GM12878 (cell line): ENCODE measurements around the gene SETBP1. TPM values are rescaled to one million over a fixed set of nuclear protein-coding genes. Genes with fewer than 3 reads are reported as not detected.

Experiments used
- ASH2L ChIP-seq: fragments of 300-600, 200-600 bp; sonication (generic); IDR thresholded peaks from 2 replicates; pipeline ENCODE4 v1.6.1; 2017; ENCODE audit warnings: low read depth, mild to moderate bottlenecking, borderline replicate concordance
- CEBPB ChIP-seq, 2 experiments: fragments of 150-350 bp in 1 of 2; IDR thresholded peaks; 2 replicates each; pipeline ENCODE4 v1.6.1; 2012 to 2014; ENCODE audit warnings: low read depth in 2 of 2, low read length in 2 of 2, borderline replicate concordance in 1 of 2, inconsistent platforms in 1 of 2
- CHD1 ChIP-seq: IDR thresholded peaks from 2 replicates; pipeline ENCODE4 v1.6.1; 2012; ENCODE audit warnings: low read depth, low read length, improper control_type of control experiment
- CTCF ChIP-seq, 3 experiments: IDR thresholded peaks in 2 of 3; conservative IDR thresholded peaks in 1 of 3; 2 replicates each; pipeline ENCODE4 v1.5.1; 2011; ENCODE audit warnings: low read depth in 3 of 3, low read length in 3 of 3, mild to moderate bottlenecking in 3 of 3, control low read depth in 2 of 3, moderate library complexity in 2 of 3, inconsistent platforms in 1 of 3, mixed read lengths in 1 of 3; ENCODE audit not compliant: control insufficient read depth in 2 of 3, insufficient read depth in 1 of 3; ENCODE audit errors: extremely low read depth in 1 of 3
- GABPA ChIP-seq: IDR thresholded peaks from 2 replicates; pipeline ENCODE4 v1.6.1; 2014; ENCODE audit warnings: antibody characterized with exemption, low read depth, mild to moderate bottlenecking, inconsistent platforms
- HCFC1 ChIP-seq: fragments of 150-350 bp; IDR thresholded peaks from 2 replicates; pipeline ENCODE4 v1.6.1; 2014; ENCODE audit warnings: low read length
- IKZF1 ChIP-seq: fragments of 450-650 bp; conservative IDR thresholded peaks from 2 replicates; pipeline ENCODE4 v1.6.1; 2017; ENCODE audit warnings: antibody characterized with exemption, mild to moderate bottlenecking
- KDM1A ChIP-seq: fragments of 200-600 bp; sonication (generic); IDR thresholded peaks from 2 replicates; pipeline ENCODE4 v1.6.1; 2016; ENCODE audit warnings: borderline replicate concordance
- MEF2A ChIP-seq: IDR thresholded peaks from 2 replicates; pipeline ENCODE4 v1.6.1; 2011; ENCODE audit warnings: low read depth, mild to moderate bottlenecking, low read length, moderate library complexity; ENCODE audit not compliant: insufficient read depth
- POLR2A ChIP-seq: IDR thresholded peaks from 2 replicates; pipeline ENCODE4 v1.6.1; 2011; ENCODE audit warnings: low read depth, mild to moderate bottlenecking, low read length
- RBBP5 ChIP-seq: fragments of 200-600 bp; sonication (generic); conservative IDR thresholded peaks from 2 replicates; pipeline ENCODE4 v1.6.1; 2016
- RFX5 ChIP-seq: IDR thresholded peaks from 2 replicates; pipeline ENCODE4 v1.6.1; 2011; ENCODE audit warnings: low read depth, low read length, improper control_type of control experiment
- RUNX3 ChIP-seq: IDR thresholded peaks from 2 replicates; pipeline ENCODE4 v1.6.1; 2012; ENCODE audit warnings: low read length, inconsistent platforms
- SMC3 ChIP-seq: IDR thresholded peaks from 2 replicates; pipeline ENCODE4 v1.6.1; 2011; ENCODE audit warnings: low read length, improper control_type of control experiment, borderline replicate concordance
- SRF ChIP-seq, 2 experiments: IDR thresholded peaks; 2 replicates each; pipeline ENCODE4 v1.6.1; 2011; ENCODE audit warnings: low read depth in 2 of 2, low read length in 2 of 2, mild to moderate bottlenecking in 1 of 2, moderate library complexity in 1 of 2
- YBX1 ChIP-seq: fragments of 450-650 bp; IDR thresholded peaks from 2 replicates; pipeline ENCODE4 v1.6.1; 2016; ENCODE audit warnings: antibody characterized with exemption
- ZBED1 ChIP-seq: IDR thresholded peaks from 2 replicates; pipeline ENCODE4 v1.6.1; 2016; ENCODE audit warnings: borderline replicate concordance
- ZBTB11 ChIP-seq: fragments of 450-650 bp; formaldehyde crosslinking; IDR thresholded peaks from 2 replicates; pipeline ENCODE4 v1.5.0; 2022; ENCODE audit warnings: mild to moderate bottlenecking, missing genetic modification characterization
- ZNF274 ChIP-seq: IDR thresholded peaks from one replicate; pipeline ENCODE4 v1.8.0; 2011; ENCODE audit not compliant: insufficient read length, insufficient read depth
- polyA plus RNA-seq, 11 experiments: library from polyadenylated mRNA; depleted of rRNA in 4 of 11; unstranded in 6 of 11; stranded (reverse) in 5 of 11; fragments of >200 nt; fragmentation: Nextera tagmentation in 4 of 11; fragmentation: Illumina TruSeq in 1 of 11; extraction: Ambion mirVana in 4 of 11; extraction: Trizol in 1 of 11; gene quantifications; 1 replicate in 1 of 11; 2 replicates in 10 of 11; pipeline versions ENCODE4 v1.2.1 to v1.2.3, GENCODE V29; 2011 to 2016; ENCODE audit warnings: inconsistent platforms in 2 of 11, missing spikeins in 2 of 11, low read depth in 1 of 11
- total RNA-seq, 4 experiments: library from RNA; depleted of rRNA in 3 of 4; stranded (reverse); fragments of >200 nt in 3 of 4; fragmentation: Illumina TruSeq in 1 of 4; extraction: Trizol in 1 of 4; gene quantifications; 2 replicates each; pipeline versions ENCODE4 v1.2.1 to v1.2.3, GENCODE V29; 2013 to 2021
- TF ChIP-seq, protein P1 (sequence below): fragments of 450-650 bp; conservative IDR thresholded peaks from 2 replicates; pipeline ENCODE4 v1.6.1; 2017; ENCODE audit warnings: mild to moderate bottlenecking, moderate library complexity
- TF ChIP-seq, protein P2 (sequence below): fragments of 450-650 bp; formaldehyde crosslinking; IDR thresholded peaks from 2 replicates; pipeline ENCODE4 v1.4.0; 2022; ENCODE audit warnings: mild to moderate bottlenecking, moderate library complexity

The SETBP1 gene
- total and polyA plus RNA-seq, 10 of the 15 experiments (the other 5 are each of a cell fraction or from before 2014, with no cell fraction given), result 0.99 to 29.7 (median 8.3) TPM

GRCh38 chr18:44725300-44726058, 44.8 kb downstream of the SETBP1 start (continued):
- TF ChIP-seq ZBTB11 (CRISPR knock-in tag) (no peak), ASH2L (no peak), ZBED1 (peak; percentile 95; the same call in 1 of the 2 replicates), KDM1A (no peak), POLR2A (no peak), RFX5 (no peak), IKZF1 (peak; percentile 99), YBX1 (no peak), CHD1 (no peak), HCFC1 (no peak), MEF2A (peak; percentile 99), RBBP5 (no peak), CEBPB (IDR thresholded peaks at IDR 0.05; ENCODE audit: borderline replicate concordance in 1 of 2, low read depth in 2 of 2, low read length in 2 of 2) (peak in 1 of 2 experiments; percentile 90; a peak in 1 of 4 replicates), SRF (IDR thresholded peaks at IDR 0.05; ENCODE audit: low read depth in 2 of 2, low read length in 2 of 2) (0 out of 4 replicates have a peak, but pooled peaks of 1 of the 2 experiments have one; percentile 46), RUNX3 (peak; percentile 97), SMC3 (peak; percentile 13; the same call in 1 of the 2 replicates), ZNF274 (no peak), GABPA (peak; percentile 67), CTCF (IDR thresholded peaks at IDR 0.05 in 2 of 3, conservative IDR thresholded peaks at IDR 0.05 in 1 of 3; ENCODE audit: control insufficient read depth in 2 of 3, extremely low read depth in 1 of 3, insufficient read depth in 1 of 3, low read depth in 3 of 3, low read length in 3 of 3) (no peak)
- TF ChIP-seq, protein P1, sequence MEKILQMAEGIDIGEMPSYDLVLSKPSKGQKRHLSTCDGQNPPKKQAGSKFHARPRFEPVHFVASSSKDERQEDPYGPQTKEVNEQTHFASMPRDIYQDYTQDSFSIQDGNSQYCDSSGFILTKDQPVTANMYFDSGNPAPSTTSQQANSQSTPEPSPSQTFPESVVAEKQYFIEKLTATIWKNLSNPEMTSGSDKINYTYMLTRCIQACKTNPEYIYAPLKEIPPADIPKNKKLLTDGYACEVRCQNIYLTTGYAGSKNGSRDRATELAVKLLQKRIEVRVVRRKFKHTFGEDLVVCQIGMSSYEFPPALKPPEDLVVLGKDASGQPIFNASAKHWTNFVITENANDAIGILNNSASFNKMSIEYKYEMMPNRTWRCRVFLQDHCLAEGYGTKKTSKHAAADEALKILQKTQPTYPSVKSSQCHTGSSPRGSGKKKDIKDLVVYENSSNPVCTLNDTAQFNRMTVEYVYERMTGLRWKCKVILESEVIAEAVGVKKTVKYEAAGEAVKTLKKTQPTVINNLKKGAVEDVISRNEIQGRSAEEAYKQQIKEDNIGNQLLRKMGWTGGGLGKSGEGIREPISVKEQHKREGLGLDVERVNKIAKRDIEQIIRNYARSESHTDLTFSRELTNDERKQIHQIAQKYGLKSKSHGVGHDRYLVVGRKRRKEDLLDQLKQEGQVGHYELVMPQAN, result no peak
- TF ChIP-seq, protein P2, sequence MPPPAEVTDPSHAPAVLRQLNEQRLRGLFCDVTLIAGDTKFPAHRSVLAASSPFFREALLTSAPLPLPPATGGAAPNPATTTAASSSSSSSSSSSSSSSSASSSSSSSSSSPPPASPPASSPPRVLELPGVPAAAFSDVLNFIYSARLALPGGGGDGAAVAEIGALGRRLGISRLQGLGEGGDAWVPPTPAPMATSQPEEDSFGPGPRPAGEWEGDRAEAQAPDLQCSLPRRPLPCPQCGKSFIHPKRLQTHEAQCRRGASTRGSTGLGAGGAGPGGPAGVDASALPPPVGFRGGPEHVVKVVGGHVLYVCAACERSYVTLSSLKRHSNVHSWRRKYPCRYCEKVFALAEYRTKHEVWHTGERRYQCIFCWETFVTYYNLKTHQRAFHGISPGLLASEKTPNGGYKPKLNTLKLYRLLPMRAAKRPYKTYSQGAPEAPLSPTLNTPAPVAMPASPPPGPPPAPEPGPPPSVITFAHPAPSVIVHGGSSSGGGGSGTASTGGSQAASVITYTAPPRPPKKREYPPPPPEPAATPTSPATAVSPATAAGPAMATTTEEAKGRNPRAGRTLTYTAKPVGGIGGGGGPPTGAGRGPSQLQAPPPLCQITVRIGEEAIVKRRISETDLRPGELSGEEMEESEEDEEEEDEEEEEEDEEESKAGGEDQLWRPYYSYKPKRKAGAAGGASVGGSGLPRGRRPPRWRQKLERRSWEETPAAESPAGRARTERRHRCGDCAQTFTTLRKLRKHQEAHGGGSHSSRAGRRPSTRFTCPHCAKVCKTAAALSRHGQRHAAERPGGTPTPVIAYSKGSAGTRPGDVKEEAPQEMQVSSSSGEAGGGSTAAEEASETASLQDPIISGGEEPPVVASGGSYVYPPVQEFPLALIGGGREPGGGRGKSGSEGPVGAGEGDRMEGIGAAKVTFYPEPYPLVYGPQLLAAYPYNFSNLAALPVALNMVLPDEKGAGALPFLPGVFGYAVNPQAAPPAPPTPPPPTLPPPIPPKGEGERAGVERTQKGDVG (CRISPR knock-in tag), result no peak
